ENCODE measurements around the gene PTPRK.

PTPRK gene

GRCh38 chr6:128464790-128465189, 55.6 kb downstream of the PTPRK start:
- TF ChIP-seq, protein P1, sequence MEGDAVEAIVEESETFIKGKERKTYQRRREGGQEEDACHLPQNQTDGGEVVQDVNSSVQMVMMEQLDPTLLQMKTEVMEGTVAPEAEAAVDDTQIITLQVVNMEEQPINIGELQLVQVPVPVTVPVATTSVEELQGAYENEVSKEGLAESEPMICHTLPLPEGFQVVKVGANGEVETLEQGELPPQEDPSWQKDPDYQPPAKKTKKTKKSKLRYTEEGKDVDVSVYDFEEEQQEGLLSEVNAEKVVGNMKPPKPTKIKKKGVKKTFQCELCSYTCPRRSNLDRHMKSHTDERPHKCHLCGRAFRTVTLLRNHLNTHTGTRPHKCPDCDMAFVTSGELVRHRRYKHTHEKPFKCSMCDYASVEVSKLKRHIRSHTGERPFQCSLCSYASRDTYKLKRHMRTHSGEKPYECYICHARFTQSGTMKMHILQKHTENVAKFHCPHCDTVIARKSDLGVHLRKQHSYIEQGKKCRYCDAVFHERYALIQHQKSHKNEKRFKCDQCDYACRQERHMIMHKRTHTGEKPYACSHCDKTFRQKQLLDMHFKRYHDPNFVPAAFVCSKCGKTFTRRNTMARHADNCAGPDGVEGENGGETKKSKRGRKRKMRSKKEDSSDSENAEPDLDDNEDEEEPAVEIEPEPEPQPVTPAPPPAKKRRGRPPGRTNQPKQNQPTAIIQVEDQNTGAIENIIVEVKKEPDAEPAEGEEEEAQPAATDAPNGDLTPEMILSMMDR (IDR thresholded peaks at IDR 0.05; ENCODE audit: low read depth, low read length), result no peak
- DNase-seq (ENCODE audit: extremely low read depth, low read depth), result no peak

DNA sequence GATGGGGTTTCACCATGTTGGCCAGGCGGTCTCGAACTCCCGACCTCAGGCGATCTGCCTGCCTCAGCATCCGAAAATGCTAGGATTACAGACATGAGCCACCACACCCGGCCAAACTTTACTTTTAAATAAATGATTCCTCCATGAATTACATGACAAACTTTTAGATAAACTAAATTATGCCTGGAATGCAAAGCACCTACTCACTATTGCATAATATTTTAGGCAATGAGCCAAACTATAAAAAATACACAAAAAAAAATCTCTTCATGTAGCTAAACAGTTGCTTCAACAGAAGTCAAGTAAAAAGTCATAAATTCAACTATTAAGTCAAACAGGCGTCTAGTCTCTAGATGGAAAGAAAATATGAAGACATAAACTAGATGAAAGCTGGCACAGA, 56.5 kb downstream of the PTPRK start:
- no peak for DNase-seq (ENCODE audit: extremely low read depth, low read depth)
- TF ChIP-seq, protein P1 (IDR thresholded peaks at IDR 0.05; ENCODE audit: low read depth, low read length), result no peak

DNA sequence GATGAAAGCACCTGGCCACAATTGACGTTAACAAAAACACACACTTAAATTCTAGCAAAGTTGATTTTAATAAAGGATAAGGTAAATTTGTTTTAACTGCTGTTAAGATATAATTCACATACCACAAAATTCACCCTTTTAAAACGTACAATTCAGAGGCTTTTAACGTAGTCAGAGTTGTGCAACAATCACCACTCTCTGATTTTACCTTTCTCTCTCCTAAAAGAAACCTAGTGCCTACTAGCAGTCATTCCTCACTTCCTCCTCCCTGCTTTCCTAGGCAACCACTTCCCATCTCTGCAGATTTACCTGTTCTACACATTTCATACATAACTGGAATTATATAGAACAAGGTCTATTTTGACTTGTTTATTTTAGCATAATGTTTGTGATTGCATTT, 58.9 kb downstream of the PTPRK start:
- TF ChIP-seq, protein P1 (IDR thresholded peaks at IDR 0.05; ENCODE audit: low read depth, low read length), result no peak
- no peak for DNase-seq (ENCODE audit: extremely low read depth, low read depth)

DNA sequence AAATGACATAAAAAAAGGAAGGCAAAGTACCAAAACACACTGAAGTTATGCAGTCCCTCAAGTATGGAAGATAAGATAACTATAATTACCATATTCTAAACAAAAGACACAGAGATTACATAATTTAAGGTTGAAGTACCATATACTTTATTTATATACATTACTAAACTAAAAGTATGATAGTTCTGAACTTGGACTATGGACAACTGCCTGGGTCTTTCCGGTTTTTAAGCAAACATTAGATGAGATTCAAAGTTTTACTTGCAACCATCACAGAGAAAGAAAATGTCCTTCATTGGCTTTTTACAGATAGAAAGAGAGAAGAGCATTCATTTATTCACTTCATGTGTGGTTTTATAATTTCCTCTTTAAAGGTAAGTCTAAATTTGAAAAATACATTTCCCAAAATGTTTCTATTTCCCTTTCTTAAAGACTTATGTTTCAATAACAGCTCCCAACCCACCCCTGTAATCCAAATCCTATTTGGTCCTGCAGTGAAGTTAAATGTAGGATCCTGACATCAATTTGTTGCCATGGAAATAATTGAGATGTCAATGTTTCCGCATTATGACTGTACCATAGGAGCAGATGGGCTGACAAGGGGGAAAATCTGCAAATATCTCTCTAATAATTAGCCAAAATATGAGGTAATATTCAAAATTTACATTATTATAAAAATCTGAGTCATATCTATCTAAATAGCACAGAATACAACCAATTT, 63.7 kb downstream of the PTPRK start:
- DNase-seq (ENCODE audit: extremely low read depth, low read depth), result no peak
- TF ChIP-seq, protein P1 (IDR thresholded peaks at IDR 0.05; ENCODE audit: low read depth, low read length), result no peak

DNA sequence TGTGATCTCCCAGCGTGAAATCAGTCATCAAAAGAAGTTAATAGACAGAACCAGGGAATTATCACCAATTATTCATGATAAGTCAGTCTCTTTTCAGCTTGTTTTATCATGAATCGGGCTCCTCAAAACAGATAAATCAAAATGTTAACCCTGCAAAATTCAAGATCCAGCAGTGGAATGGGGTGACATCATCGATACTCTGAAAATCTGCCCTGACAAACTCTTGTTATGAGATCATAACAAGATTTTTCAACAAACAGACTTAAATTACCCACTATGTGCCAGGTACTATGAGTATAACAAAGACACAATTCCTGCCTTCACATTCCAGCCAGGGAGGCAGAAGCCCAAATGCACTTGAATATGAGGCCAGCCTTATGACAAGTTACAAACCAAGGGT, 64.4 kb downstream of the PTPRK start:
- TF ChIP-seq, protein P1 (IDR thresholded peaks at IDR 0.05; ENCODE audit: low read depth, low read length), result no peak
- DNase-seq (ENCODE audit: extremely low read depth, low read depth), result no peak

- no peak for DNase-seq (ENCODE audit: extremely low read depth, low read depth)
- TF ChIP-seq, protein P1 (IDR thresholded peaks at IDR 0.05; ENCODE audit: low read depth, low read length), result no peak
Observed at GRCh38 chr6:128452713-128453112, 67.7 kb downstream of the PTPRK start.

DNA sequence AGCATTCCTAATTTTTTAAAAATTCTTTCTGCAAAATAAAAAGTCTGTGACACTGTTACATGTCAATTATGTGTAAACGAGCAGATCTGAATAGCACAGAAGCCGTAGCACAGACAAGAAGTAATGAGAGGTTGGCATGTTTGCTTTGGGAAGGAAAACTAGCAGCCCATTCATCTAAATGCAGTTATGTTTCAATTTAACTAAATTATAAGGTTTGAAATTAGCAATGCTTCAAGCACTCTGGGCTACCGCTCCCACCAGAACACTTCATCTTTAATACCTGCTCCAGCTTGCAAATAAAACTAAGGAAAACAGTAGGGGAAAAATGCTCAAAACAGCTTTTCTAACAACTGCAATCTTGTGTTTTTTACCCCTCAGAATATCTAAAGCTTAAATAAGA, 73.9 kb downstream of the PTPRK start:
- TF ChIP-seq, protein P1 (IDR thresholded peaks at IDR 0.05; ENCODE audit: low read depth, low read length), result no peak
- no peak for DNase-seq (ENCODE audit: extremely low read depth, low read depth)

Measured in AG09319 (cell line).